Stimulated activated naive CD8-positive, alpha-beta T cell treated with anti-CD3 and anti-CD28 coated beads, Interleukin-15, amount 100 ng/mL, for 72 hours (primary cell): Measurements from ENCODE around the gene CCDC149.

Experiments
- ATAC-seq: fragments of 150-1000 bp; cut with Tn5 transposase; 2 replicates; pipeline ENCODE4 v1.10.0; 2021; ENCODE audit warnings: mild to moderate bottlenecking, moderate library complexity
- DNase-seq, 2 donors: peaks; one replicate each; pipeline ENCODE4 v3.0.0; 2021 to 2022
- H3K27ac Mint-ChIP-seq, 2 donors: one replicate each; pipeline ENCODE4 v1.8.0; 2022; ENCODE audit warnings: mild to moderate bottlenecking in 2 of 2, mixed read lengths in 2 of 2, moderate library complexity in 2 of 2
- H3K27me3 Mint-ChIP-seq: one replicate; pipeline ENCODE4 v1.8.0; 2022; ENCODE audit warnings: mixed read lengths
- H3K4me1 Mint-ChIP-seq: one replicate; pipeline ENCODE4 v1.8.0; 2022; ENCODE audit warnings: mild to moderate bottlenecking, mixed read lengths
- H3K4me3 Mint-ChIP-seq, 2 donors: one replicate each; pipeline ENCODE4 v1.8.0; 2022; ENCODE audit warnings: mild to moderate bottlenecking in 2 of 2, mixed read lengths in 2 of 2, moderate library complexity in 1 of 2
- H3K9me3 Mint-ChIP-seq, 2 donors: one replicate each; pipeline ENCODE4 v1.8.0; 2022; ENCODE audit warnings: mixed read lengths in 2 of 2

Gene CCDC149

DNA sequence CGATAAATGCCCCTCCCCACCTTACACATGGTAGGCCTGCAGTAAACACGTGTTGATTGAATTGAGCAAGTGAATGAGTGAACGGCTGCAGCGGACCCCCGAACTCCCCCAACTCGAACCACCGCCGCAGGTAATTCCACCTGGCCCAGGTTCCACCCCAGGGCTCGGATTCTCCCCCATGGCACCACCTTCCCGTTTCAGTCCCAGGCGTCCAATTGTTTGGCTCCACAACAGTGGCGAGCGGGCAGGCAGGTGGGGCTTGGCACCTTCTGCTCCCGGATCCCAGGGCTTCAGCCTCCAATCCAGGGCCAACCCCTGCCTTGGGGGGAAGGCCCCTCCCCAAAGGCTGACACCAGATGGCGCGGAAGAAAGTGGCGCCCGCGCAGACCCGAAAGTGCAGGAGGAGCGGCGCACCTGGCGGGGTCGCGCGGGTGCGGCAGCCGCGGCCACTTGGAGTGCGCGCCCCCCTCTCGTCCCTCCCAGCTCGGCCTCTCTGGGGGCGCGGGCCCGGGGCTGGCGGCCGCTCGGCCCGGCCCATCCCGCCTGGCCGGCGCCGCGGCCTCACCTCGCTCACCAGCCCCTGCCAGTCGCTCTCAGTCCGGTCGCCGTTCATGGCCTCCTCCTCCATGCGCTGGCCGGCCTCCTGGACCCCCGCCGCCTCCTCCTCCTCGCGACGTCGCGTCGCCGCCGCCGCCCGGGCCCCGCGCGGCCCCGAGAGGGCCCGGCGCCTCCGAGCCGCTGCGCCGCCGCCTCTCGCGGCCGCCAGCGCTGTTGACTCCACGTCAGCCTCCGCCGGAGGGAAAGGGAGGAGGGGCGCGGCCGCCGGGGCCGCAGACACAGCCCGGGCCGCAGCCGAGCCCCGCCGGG lies at the start of gene CCDC149:
Gene CCDC149 (minus strand): TSS at position 791 of the 867 bp plus-strand sequence. CDS start 178 bp downstream, at position 613.
- Mint-ChIP-seq H3K27ac (peak within 1 kb of the TSS in 1 of 2 donors; percentile 78), H3K27me3 (peaks cover 65% of the 10 kb centered on the region), H3K4me1 (peaks cover 6% of the 10 kb centered on the region), H3K9me3 (peaks cover 8 to 23% of the 10 kb centered on the region in 2 donors), H3K4me3 (peak within 1 kb of the TSS; percentile 63 to 70)
- DNase-seq = no peak
- peak; percentile 48 for ATAC-seq

DNA sequence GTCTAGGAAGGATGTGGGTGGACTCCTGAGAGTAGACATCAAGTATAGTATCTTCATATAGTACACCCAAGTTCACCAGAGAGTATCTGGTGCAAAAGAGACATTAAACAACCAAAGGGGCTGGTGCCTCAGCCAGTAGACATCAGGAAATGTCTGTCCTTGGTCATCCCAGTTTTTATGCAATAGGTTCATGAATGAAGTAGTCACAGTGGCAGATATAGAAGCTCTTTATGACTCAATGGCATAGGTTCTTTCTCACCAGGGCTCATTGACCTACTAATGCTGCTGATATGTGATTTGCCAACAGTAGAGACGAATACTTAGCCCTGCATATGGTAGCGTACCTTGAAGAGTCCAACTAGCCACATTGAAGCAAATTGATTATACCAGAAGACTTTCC lies 45.0 kb upstream of the CCDC149 start:
- Mint-ChIP-seq H3K4me1 (no peaks in the 10 kb centered on the region), H3K9me3 (no peaks in the 10 kb centered on the region), H3K27ac (no peak overlapping the region), H3K4me3 (no peak overlapping the region), H3K27me3 (no peaks in the 10 kb centered on the region)
- no peak for ATAC-seq
- no peak for DNase-seq

DNA sequence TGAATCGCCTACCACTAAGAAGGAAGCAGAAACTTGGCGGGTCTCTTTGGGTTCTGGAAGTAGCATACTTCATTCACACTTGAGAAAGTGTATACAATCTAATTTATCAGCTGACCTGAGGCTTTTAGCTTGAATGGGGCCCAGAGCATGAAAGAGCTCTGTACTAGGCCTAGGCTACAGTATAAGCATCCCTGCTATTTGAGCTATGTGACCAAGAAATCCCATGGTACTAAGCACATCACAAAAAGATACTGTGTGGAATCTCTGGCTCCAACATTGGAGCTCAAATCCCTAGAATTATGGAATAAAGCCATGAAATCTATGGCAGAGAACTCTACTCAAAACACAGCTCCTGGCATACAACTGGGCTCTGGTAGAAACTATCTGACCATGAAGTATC lies 43.9 kb upstream of the CCDC149 start:
- no peak overlapping the region for H3K4me3 Mint-ChIP-seq
- H3K27ac Mint-ChIP-seq = no peak overlapping the region
- H3K9me3 Mint-ChIP-seq = no peaks in the 10 kb centered on the region
- no peaks in the 10 kb centered on the region for H3K27me3 Mint-ChIP-seq
- H3K4me1 Mint-ChIP-seq = no peaks in the 10 kb centered on the region
- DNase-seq (no peak), ATAC-seq (no peak)

DNA sequence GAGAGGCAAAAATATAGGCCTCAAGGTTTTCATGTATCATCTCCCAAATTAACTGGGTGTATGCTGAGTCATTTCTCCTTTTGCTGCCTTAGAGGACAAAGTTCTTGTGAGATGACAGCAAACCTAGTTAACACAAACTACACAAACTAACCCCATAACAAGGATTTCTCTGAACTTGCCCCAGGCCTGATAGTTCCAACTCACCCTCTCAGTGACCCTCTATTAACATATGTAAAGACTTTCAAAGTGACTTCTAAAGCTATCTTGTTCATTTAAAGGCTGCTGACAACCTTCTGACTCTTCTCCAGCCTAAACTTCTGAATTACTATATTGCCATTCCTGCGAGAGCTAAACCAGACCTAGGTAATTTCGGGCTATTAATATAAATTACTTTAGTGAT lies 43.2 kb upstream of the CCDC149 start:
- H3K27me3 Mint-ChIP-seq = no peaks in the 10 kb centered on the region

DNA sequence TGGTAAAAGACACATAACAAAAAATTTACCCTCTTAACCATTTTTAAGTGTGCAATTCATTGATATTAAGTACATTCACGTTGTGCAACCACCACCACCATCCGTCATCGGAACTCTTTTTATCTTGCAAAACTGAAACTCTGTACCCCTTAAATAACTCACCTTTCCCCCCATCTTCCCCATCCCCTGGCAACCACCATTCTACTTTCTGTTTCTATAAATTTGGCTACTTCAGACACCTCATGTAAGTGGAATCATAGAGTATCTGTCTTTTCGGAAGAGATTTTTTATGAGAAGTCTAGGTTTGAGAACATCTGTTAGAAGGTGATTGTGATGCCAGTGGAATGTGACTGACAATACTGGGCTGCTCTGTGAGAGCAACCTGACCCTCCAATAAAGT lies 39.8 kb upstream of the CCDC149 start:
- H3K27ac Mint-ChIP-seq = no peak overlapping the region
- no peaks in the 10 kb centered on the region for H3K4me1 Mint-ChIP-seq
- ATAC-seq = no peak
- H3K27me3 Mint-ChIP-seq = peaks cover 8% of the 10 kb centered on the region
- H3K9me3 Mint-ChIP-seq = peaks cover 0 to 10% of the 10 kb centered on the region in 2 donors
- H3K4me3 Mint-ChIP-seq = no peak overlapping the region
- DNase-seq = no peak

More for the DNA sequence above, 43.2 kb upstream of the CCDC149 start:
- no peak for DNase-seq
- ATAC-seq = no peak
- no peaks in the 10 kb centered on the region for H3K4me1 Mint-ChIP-seq
- no peak overlapping the region for H3K4me3 Mint-ChIP-seq
- no peak overlapping the region for H3K27ac Mint-ChIP-seq
- no peaks in the 10 kb centered on the region for H3K9me3 Mint-ChIP-seq

DNA sequence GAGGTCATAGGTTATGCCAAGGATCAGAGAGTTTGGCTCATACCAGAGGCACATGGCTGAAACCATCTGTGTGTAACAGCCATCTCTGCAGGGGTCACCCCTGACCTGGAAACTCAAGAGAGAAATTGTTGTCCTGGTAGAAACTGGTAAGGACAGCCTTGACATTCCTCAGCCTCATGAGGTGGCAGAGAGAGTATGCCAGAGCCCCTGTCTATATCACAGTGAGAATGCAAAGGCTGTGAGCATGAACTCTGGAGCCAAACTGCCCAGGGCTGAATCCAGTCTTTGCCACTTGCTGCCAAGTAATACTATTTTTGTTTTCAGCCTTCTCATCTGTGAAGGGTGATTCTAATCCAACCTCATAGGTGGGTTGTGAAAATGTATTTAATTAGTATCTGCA lies 37.1 kb upstream of the CCDC149 start:
- DNase-seq = no peak
- Mint-ChIP-seq H3K4me1 (no peaks in the 10 kb centered on the region), H3K27me3 (peaks cover 15% of the 10 kb centered on the region), H3K4me3 (no peak overlapping the region), H3K9me3 (peaks cover 0 to 16% of the 10 kb centered on the region in 2 donors), H3K27ac (no peak overlapping the region)
- ATAC-seq = no peak

DNA sequence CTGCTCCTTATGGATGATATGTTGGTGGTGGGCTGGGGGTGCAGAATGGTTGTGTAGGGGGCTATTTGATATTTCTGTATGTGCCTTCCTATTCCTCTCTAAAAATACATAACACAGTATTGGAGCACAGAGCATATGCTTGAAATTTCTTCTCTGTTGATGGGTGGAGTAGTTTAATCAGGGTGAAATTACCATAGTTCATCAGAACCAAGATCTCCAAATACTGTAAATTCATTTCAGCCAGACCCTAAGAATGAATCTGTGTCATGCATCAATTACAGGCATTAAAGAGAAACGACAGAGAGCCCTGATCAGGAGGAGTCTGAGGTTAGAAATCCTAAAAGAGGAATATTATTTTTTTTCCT lies 25.1 kb upstream of the CCDC149 start:
- no peak overlapping the region for H3K27ac Mint-ChIP-seq
- peaks cover 2% of the 10 kb centered on the region for H3K27me3 Mint-ChIP-seq
- H3K9me3 Mint-ChIP-seq = peaks cover 18 to 56% of the 10 kb centered on the region in 2 donors
- no peak for ATAC-seq
- H3K4me3 Mint-ChIP-seq = no peak overlapping the region
- no peak for DNase-seq
- no peaks in the 10 kb centered on the region for H3K4me1 Mint-ChIP-seq

DNA sequence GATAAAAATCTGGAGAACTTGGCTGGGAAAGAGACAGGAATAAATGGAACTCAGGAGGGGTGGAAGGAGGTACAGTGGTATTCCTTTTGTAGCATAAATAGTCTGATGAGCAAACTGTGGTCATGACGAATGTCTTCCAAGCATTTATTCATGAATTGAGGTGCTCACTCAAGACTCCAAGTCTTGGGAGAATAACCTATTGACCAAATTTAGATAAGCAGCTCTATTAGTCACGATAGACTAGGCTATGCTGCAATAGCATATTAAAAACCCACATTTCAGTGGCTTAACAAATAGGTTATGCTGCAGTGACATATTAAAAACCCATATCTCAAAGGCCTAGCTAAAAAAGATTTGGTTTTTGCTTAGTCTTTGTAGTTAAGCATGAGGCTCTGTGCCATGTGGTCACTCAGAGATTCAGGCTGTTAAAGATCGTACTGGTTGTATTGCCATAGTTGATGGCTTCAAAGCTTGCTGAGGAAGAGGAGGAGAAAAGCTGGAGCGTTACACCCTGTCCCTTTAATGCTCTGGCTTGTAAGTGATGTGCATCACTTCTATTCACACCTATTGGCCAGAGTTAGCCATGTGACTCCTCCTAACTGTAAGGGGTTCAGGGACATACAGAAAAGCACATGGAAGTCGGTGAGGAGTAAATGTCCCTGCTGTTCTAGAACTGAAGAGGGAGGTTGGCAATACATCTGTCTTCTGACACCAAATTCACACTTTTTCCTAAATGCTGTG lies 24.5 kb upstream of the CCDC149 start:
- ATAC-seq (no peak), DNase-seq (no peak)
- H3K4me1 Mint-ChIP-seq = no peaks in the 10 kb centered on the region
- peaks cover 18 to 62% of the 10 kb centered on the region in 2 donors for H3K9me3 Mint-ChIP-seq
- peaks cover 8% of the 10 kb centered on the region for H3K27me3 Mint-ChIP-seq
- no peak overlapping the region for H3K27ac Mint-ChIP-seq
- H3K4me3 Mint-ChIP-seq = no peak overlapping the region

DNA sequence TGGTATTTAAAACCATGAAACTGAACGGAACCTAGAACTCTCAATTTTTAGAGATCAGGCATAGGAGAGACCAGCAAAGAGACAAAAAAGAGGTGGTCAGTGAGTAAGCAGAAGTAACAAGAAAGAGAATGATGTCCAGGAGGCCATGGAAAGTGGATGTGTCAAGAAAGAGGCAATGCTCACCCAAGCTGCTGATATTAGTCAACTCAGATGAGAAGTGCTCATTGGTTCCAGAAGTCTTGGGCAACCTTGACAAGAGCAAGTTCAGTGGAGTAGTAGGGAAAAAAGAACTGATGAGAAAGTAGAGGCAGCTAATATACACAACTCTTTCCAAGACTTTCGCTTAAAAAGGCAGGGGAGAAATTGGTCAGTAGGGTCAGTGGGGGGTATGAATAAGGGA lies 23.0 kb upstream of the CCDC149 start:
- ATAC-seq (no peak), DNase-seq (no peak)
- Mint-ChIP-seq H3K4me3 (no peak overlapping the region), H3K4me1 (no peaks in the 10 kb centered on the region), H3K27me3 (peaks cover 8% of the 10 kb centered on the region), H3K27ac (no peak overlapping the region), H3K9me3 (peaks cover 18 to 63% of the 10 kb centered on the region in 2 donors)

DNA sequence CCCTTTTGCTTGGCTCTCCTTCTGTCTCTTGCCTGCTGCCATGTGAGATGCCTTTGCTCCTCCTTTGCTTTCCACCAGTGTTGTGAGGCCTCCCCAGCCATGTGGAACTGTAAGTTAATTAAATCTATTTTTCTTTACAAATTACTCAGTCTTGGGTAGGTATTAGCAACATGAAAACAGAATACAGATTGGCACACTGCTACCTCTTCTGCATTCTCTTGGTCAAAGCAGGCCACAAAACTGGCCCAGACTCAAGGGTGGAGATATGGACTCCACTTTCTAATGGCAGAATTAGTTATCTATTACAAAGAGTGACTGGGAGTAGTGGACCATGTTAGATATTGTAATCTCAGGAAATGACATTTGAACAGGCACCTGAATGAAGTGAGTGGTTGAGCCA lies 21.5 kb upstream of the CCDC149 start:
- H3K27me3 Mint-ChIP-seq = peaks cover 8% of the 10 kb centered on the region
- H3K27ac Mint-ChIP-seq = no peak overlapping the region
- DNase-seq (no peak), ATAC-seq (no peak)
- no peak overlapping the region for H3K4me3 Mint-ChIP-seq
- no peaks in the 10 kb centered on the region for H3K4me1 Mint-ChIP-seq
- peaks cover 14 to 57% of the 10 kb centered on the region in 2 donors for H3K9me3 Mint-ChIP-seq

DNA sequence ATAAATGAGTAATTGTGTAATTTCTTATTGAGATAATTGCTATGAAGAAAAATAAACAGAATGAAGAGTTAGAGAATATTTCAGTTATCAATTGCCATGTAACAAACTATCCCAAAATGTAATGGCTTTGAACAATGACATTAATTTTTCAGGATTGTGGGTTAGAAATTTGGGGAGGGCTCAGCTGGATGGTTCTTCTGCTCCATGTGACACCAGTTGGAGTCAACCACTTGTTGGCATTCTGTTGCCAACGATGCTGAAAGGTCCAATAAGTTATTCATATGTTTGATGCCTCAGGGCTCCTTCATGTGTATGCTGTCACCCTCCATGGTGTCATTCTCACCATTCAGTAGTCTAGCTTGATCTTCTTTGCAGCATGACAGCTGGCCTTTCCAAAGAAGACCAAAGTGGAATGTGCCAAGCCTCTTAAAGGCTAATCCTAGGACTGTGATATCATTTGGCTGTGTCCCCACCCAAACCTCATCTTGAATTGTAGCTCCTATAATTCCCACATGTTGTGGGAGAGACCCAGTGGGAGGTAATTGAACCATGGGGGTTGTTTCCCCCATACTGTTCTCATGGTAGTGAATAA lies 20.9 kb upstream of the CCDC149 start:
- peaks cover 10% of the 10 kb centered on the region for H3K27me3 Mint-ChIP-seq
- no peaks in the 10 kb centered on the region for H3K4me1 Mint-ChIP-seq
- H3K9me3 Mint-ChIP-seq = peaks cover 14 to 56% of the 10 kb centered on the region in 2 donors
- ATAC-seq (no peak), DNase-seq (no peak)
- no peak overlapping the region for H3K27ac Mint-ChIP-seq
- no peak overlapping the region for H3K4me3 Mint-ChIP-seq

DNA sequence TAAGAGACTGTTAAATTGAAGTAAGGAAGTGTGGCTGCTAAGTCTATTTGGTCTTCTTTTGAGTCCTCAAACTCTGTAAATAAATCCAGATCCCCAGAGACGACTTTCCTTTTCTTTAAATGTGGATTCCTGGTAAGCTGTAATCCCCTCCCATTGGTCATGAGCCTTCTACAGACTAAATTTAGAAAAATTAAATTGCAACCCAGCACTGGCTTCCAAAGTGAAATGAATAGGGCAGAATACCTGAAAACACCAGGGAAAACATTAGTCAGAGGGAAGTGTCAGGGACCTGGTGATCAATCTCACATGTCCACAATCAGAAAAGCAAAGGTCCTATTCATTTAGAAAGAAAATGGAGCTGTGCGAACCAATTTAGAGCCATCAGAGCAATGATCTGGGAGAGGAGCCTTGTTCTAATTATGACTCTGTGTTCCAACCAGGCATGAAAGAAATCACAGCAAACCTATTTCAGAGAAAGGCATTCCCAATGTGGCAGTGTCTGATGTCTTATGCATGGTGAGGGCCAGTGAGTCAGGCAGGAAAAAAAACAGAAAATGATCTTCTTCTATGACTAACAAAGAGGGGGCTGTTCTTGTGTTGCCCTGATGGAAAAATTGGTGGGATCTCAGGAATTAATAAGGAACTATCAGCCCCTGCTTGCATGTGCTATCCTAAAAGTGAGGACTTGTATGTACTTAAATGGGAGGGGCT lies 19.8 kb upstream of the CCDC149 start:
- H3K27ac Mint-ChIP-seq = peak overlapping the region in 1 of 2 donors; percentile 34
- DNase-seq (no peak), ATAC-seq (no peak)
- peaks cover 17% of the 10 kb centered on the region for H3K27me3 Mint-ChIP-seq
- H3K9me3 Mint-ChIP-seq = peaks cover 15 to 45% of the 10 kb centered on the region in 2 donors
- H3K4me1 Mint-ChIP-seq = no peaks in the 10 kb centered on the region
- no peak overlapping the region for H3K4me3 Mint-ChIP-seq

DNA sequence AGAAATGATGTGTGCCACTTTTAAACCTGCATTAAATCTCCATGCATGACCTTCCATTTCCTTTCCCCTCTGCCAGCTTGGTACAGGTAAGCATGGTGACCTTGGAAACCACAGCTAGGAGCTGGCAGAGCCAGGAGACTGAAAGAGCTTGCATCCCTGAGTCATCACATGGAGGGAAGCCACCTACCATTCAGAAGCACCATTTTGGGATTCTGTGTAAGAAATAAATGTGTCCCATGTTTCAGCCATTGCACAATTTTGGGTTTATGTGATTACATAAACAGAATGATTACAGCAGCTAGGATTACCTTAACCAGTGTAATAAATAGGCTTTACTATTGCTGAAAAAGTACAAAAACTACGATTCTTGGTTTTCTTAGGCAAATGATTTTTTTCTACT lies 17.3 kb upstream of the CCDC149 start:
- no peak for DNase-seq
- Mint-ChIP-seq H3K9me3 (peaks cover 15 to 27% of the 10 kb centered on the region in 2 donors), H3K4me1 (no peaks in the 10 kb centered on the region), H3K4me3 (no peak overlapping the region), H3K27ac (no peak overlapping the region), H3K27me3 (peaks cover 29% of the 10 kb centered on the region)
- ATAC-seq = no peak

DNA sequence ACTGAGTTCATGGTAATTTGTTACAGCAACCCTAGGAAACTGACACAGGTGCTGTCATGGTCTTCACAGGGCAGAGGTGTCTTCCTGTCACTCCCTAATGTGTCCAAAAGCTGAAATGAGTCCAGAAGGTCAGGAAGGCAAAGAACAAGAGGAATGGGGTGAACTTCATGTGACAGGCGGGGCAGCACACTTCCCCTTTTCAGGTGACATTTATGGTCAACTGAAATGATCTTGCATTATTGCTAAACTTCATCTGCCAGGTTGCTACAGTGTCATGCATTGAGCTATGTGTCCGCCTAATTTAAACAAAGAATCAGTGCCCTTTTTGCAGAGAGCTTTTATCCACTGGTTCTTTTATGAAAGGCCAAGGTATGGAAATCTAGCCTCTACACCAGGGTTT lies 15.9 kb upstream of the CCDC149 start:
- Mint-ChIP-seq H3K27me3 (peaks cover 29% of the 10 kb centered on the region), H3K4me3 (no peak overlapping the region), H3K9me3 (peaks cover 5 to 17% of the 10 kb centered on the region in 2 donors), H3K27ac (no peak overlapping the region), H3K4me1 (no peaks in the 10 kb centered on the region)
- no peak for DNase-seq
- no peak for ATAC-seq

DNA sequence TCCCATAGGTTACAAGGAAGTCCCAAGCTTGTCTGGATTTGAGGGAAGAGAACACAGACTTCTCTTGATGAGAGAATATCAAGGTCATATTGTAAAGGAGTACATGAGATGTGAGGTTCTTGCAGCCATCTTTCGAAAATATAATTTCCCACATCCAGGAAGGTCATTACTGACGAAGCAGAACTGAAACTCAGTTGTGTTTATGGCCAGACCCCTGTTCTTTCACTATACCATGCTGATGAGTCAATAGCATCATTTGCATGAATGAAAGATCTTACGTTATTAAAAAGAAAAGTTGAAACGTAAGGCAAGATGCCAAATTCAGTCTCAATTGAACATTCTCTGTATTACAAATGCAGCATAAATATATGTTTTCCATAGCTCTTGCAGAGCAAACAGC lies 14.2 kb upstream of the CCDC149 start:
- Mint-ChIP-seq H3K27ac (no peak overlapping the region), H3K4me1 (no peaks in the 10 kb centered on the region)
- DNase-seq = no peak

More for the DNA sequence above, 14.2 kb upstream of the CCDC149 start:
- Mint-ChIP-seq H3K27me3 (peaks cover 29% of the 10 kb centered on the region), H3K4me3 (no peak overlapping the region), H3K9me3 (peaks cover 5 to 6% of the 10 kb centered on the region in 2 donors)
- ATAC-seq = no peak
